ENCODE results near the gene DSTN.

The DSTN gene

GRCh38 chr20:17602493-17602892, 32.6 kb downstream of the DSTN start:
- no peak for TF ChIP-seq CTCF (conservative IDR thresholded peaks at IDR 0.05; ENCODE audit: low read depth, low read length)
- no peak for DNase-seq (ENCODE audit: low read depth)
- no peak overlapping the region for H3K4me3 ChIP-seq (ENCODE audit: low read length)

- no peak for TF ChIP-seq CTCF (conservative IDR thresholded peaks at IDR 0.05; ENCODE audit: low read depth, low read length)
- no peak overlapping the region for H3K4me3 ChIP-seq (ENCODE audit: low read length)
- no peak for DNase-seq (ENCODE audit: low read depth)
These were observed 35.3 kb downstream of the DSTN start for GRCh38 chr20:17605131-17605660.

- DNase-seq (ENCODE audit: low read depth), result no peak
- no peak overlapping the region for H3K4me3 ChIP-seq (ENCODE audit: low read length)
- TF ChIP-seq CTCF (conservative IDR thresholded peaks at IDR 0.05; ENCODE audit: low read depth, low read length), result no peak
These were observed 36.1 kb downstream of the DSTN start for GRCh38 chr20:17606001-17606400.

GRCh38 chr20:17608701-17609497, 39.0 kb downstream of the DSTN start:
- DNase-seq (ENCODE audit: low read depth), result no peak
- no peak overlapping the region for H3K4me3 ChIP-seq (ENCODE audit: low read length)
- TF ChIP-seq CTCF (conservative IDR thresholded peaks at IDR 0.05; ENCODE audit: low read depth, low read length), result no peak

GRCh38 chr20:17609811-17610377, 40.0 kb downstream of the DSTN start:
- TF ChIP-seq CTCF (conservative IDR thresholded peaks at IDR 0.05; ENCODE audit: low read depth, low read length), result no peak
- no peak overlapping the region for H3K4me3 ChIP-seq (ENCODE audit: low read length)
- no peak for DNase-seq (ENCODE audit: low read depth)

GRCh38 chr20:17610566-17611289, 40.9 kb downstream of the DSTN start:
- no peak for DNase-seq (ENCODE audit: low read depth)
- H3K4me3 ChIP-seq (ENCODE audit: low read length), result no peak overlapping the region

More at GRCh38 chr20:17610566-17611289, 40.9 kb downstream of the DSTN start:
- TF ChIP-seq CTCF (conservative IDR thresholded peaks at IDR 0.05; ENCODE audit: low read depth, low read length), result no peak
